Fibroblast of the aortic adventitia (primary cell): ENCODE data around the gene DMKN. TPM values are rescaled to one million over a fixed set of nuclear protein-coding genes. Genes with fewer than 3 reads are reported as not detected.

Experiments
- DNase-seq: peaks from one replicate; pipeline ENCODE4 v3.0.0-alpha.2; 2010; ENCODE audit warnings: low read depth
- H3K4me3 ChIP-seq: 2 replicates; pipeline ENCODE4 v1.5.1; 2011; ENCODE audit warnings: low read depth, mild to moderate bottlenecking, control low read depth, low read length, moderate library complexity
- total RNA-seq: library from RNA; depleted of rRNA; stranded (reverse); fragments of >200 nt; gene quantifications from 2 replicates; pipeline ENCODE4 v1.2.3, GENCODE V29; 2012; ENCODE audit warnings: low replicate concordance
- TF ChIP-seq, protein P1 (sequence below): IDR thresholded peaks from 2 replicates; pipeline ENCODE4 v1.5.1; 2011; ENCODE audit warnings: mild to moderate bottlenecking, low read length, control low read depth, inconsistent platforms; ENCODE audit not compliant: insufficient read depth

DMKN gene
- total RNA-seq, 1 donor: 11.4 TPM

DNA sequence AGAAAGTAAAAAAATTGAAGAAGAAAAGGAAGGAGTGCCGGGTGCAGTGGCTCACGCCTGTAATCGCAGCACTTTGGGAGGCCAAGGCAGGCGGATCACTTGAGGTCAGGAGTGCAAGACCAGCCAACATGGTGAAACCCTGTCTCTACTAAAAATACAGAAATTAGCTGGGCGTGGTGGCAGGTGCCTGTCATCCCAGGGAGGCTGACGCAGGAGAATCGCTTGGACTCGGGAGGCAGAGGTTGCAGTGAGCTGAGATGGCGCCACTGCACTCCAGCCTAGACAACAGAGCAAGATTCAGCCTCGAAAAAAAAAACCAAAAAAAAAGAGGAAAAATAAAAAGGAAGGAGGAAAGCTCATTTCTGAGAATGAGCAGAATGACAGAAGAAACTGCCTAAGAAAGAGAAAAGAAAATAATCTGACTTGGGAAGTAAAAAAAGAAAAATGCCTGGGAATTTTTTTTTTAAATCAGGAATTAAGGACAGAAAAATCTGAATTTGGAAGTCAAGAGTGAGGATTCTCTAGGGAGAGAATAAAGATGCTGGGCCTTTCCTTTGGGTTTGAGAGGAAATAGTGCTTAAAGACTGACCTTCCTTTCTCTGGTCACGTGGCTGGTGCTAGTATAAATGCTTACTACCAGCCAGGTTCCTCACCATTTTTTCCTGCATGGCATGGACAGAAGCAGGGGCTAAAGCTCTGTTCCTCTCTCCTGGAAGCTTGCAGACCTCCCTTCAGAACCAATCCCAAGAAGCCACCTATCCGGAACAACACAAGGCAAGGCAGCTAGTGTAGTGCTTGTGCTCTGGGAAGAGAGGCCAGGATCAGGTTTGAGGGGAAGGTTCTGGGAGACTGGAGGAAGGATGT is 65.6 kb downstream of the DMKN start, which contains the start of gene FFAR2:
Gene FFAR2 (plus strand): TSS at position 652 of the 864 bp plus-strand sequence. CDS start 1,458 bp downstream, outside the sequence.
- no peak within 1 kb of the TSS for H3K4me3 ChIP-seq
- no peak for DNase-seq
- TF ChIP-seq, protein P1, sequence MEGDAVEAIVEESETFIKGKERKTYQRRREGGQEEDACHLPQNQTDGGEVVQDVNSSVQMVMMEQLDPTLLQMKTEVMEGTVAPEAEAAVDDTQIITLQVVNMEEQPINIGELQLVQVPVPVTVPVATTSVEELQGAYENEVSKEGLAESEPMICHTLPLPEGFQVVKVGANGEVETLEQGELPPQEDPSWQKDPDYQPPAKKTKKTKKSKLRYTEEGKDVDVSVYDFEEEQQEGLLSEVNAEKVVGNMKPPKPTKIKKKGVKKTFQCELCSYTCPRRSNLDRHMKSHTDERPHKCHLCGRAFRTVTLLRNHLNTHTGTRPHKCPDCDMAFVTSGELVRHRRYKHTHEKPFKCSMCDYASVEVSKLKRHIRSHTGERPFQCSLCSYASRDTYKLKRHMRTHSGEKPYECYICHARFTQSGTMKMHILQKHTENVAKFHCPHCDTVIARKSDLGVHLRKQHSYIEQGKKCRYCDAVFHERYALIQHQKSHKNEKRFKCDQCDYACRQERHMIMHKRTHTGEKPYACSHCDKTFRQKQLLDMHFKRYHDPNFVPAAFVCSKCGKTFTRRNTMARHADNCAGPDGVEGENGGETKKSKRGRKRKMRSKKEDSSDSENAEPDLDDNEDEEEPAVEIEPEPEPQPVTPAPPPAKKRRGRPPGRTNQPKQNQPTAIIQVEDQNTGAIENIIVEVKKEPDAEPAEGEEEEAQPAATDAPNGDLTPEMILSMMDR: no peak

Other genes starting within 250 kb of the DMKN start
- 51.6 and 72.9 TPM in 2 replicates for gene USF2, start 244.7 kb downstream of the DMKN start, total RNA-seq
- not detected in 2 replicates for gene HAMP, start 231.1 kb downstream of the DMKN start, total RNA-seq
- not detected in 2 replicates for gene MAG, start 221.5 kb downstream of the DMKN start, total RNA-seq
- gene CD22, start 184.5 kb downstream of the DMKN start, total RNA-seq: not detected in 2 replicates
- gene FFAR1, start 165.7 kb downstream of the DMKN start, total RNA-seq: not detected in 2 replicates
- gene FFAR3, start 155.2 kb downstream of the DMKN start, total RNA-seq: not detected in 2 replicates
- gene GPR42, start 142.6 kb downstream of the DMKN start, total RNA-seq: not detected in 2 replicates
- not detected in 2 replicates for gene FFAR2, start 65.4 kb downstream of the DMKN start, total RNA-seq
- not detected in 2 replicates for gene KRTDAP, start 23.2 kb downstream of the DMKN start, total RNA-seq
- gene SBSN, start 14.7 kb upstream of the DMKN start, total RNA-seq: 4.1 and 13.2 TPM in 2 replicates
- not detected in 2 replicates for gene GAPDHS, start 19.8 kb upstream of the DMKN start, total RNA-seq
- gene TMEM147, start 32.0 kb upstream of the DMKN start, total RNA-seq: 25.0 and 63.7 TPM in 2 replicates
- gene ATP4A, start 50.0 kb upstream of the DMKN start, total RNA-seq: not detected in 2 replicates
- not detected in 2 replicates for gene PMIS2, start 72.5 kb upstream of the DMKN start, total RNA-seq
- gene HAUS5, start 99.1 kb upstream of the DMKN start, total RNA-seq: 5.7 and 9.9 TPM in 2 replicates
- gene RBM42, start 115.4 kb upstream of the DMKN start, total RNA-seq: 43.0 and 65.2 TPM in 2 replicates
- gene ETV2, start 128.1 kb upstream of the DMKN start, total RNA-seq: 0.81 and 1.6 TPM in 2 replicates
- 104 and 327 TPM in 2 replicates for gene COX6B1, start 134.7 kb upstream of the DMKN start, total RNA-seq
- not detected in 2 replicates for gene UPK1A, start 152.9 kb upstream of the DMKN start, total RNA-seq
- not detected in 2 replicates for gene ZBTB32, start 190.9 kb upstream of the DMKN start, total RNA-seq
- 6.8 and 14.9 TPM in 2 replicates for gene KMT2B, start 204.4 kb upstream of the DMKN start, total RNA-seq
- 1.3 and 1.9 TPM in 2 replicates for gene IGFLR1, start 228.8 kb upstream of the DMKN start, total RNA-seq
- 5.8 and 7.1 TPM in 2 replicates for gene U2AF1L4, start 231.8 kb upstream of the DMKN start, total RNA-seq
- 14.7 and 19.5 TPM in 2 replicates for gene PSENEN, start 232.0 kb upstream of the DMKN start, total RNA-seq
- 5.4 and 15.3 TPM in 2 replicates for gene LIN37, start 234.9 kb upstream of the DMKN start, total RNA-seq
- gene HSPB6, start 243.4 kb upstream of the DMKN start, total RNA-seq: 297 and 713 TPM in 2 replicates
- 4.5 and 10.8 TPM in 2 replicates for gene PROSER3, start 244.5 kb upstream of the DMKN start, total RNA-seq